IPS DF 4.7 (cell line): ENCODE results near the gene OSBP2.

ENCODE experiments used
- DNase-seq: peaks from one replicate; pipeline ENCODE4 v3.0.0-alpha.2; 2013; ENCODE audit warnings: low spot score; ENCODE audit errors: extremely low read depth

The OSBP2 gene

GRCh38 chr22:30806391-30806861, 111.8 kb downstream of the OSBP2 start:
- no peak for DNase-seq

GRCh38 chr22:30809086-30809485, 114.4 kb downstream of the OSBP2 start:
- DNase-seq: no peak

GRCh38 chr22:30810105-30810504, 115.4 kb downstream of the OSBP2 start:
- DNase-seq: no peak

DNA sequence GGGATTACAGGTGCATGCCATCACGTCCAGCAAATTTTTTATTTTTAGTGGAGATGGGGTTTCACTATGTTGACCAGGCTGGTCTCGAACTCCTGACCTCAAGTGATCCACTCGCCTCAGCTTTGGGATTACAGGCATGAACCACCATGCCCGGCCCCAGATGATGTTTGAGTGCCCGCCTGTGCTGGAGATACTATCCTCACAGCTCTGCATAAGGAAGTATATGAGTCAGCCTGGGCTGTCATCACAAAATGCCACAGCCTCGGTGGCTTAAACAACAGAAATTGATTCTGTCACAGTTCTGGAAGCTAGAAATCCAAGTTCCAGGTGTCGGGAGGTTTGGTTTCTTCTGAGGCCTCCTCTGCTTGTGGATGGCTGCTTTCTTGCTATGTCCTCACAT, 119.3 kb downstream of the OSBP2 start:
- no peak for DNase-seq

DNA sequence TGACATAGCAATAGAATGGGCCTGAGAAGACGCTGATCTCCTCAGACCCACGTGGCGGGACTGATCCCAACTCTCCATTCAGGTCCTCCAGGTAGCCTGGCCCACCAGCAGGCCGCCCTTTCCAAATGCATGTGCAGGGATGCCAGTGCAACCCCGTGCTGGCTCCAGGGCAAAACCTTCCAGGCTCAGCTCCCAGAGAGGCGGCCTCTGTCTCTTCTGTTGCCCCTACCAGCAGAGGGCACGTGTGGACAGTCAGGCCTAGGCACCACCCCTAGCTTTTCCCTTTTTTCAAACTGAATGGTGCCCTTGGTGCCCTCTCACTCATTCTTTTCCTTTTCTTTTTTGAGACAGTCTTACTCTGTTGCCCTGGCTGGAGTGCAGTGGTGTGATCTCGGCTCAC, 121.7 kb downstream of the OSBP2 start:
- DNase-seq: no peak

- DNase-seq: no peak
These were observed 126.7 kb downstream of the OSBP2 start for GRCh38 chr22:30821381-30821780.

GRCh38 chr22:30821863-30822215, 127.2 kb downstream of the OSBP2 start:
- DNase-seq: no peak

DNA sequence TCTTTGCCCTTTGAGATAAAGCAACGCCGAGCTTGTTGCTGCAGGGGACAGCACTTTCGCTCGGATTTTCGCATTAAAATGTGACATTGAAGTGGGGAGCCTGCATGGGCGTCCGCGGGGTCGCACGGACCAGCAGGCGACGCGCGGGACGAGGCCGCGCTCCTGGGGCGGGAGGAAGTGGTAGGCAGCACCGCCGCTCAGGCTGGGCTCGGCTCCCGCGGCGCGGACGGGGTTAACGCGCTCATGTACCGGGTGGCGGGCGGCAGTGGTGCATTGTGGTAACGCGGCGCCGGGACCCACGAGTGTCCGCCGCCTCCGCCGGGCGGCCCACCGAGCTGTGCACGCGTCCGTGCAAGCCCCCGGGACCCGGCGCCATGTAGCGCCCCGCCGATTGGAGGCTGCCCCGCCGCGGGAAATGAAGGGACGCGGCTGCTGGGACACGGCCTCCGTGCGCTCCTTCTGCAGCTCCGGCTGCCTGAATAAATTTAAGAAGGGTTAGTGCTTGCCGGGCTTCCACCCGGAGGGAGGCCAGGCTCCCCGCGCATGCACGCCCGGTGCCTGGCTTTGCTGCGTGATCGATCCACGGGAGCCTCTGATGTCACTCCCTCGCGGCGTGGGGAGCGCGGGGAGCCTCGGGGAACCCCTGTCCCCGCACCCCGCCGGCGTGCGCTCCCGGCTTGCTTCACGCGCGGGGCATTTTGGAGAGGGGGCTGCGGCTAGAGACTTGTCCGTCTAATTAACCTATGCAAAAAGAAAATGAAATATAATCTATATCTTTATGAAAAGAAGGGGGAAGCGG, 127.7 kb downstream of the OSBP2 start:
- no peak for DNase-seq

DNA sequence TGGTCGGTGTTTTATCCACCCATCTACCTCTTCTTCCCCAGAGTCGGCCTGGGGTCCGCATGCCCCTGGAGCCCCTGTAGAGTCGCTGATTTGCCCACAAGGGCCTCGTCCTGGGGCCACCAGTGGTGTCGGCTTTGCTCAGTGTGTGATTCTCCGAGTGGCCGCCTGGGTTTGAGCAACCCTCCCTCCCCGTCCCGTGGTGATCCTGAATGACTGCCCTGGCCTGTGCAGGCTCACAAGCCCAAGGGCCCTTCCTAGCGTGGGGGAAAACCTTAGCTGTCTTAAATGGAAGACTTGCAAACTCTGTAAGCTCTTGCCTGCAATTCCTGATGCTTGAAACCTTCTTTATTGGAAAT, 128.3 kb downstream of the OSBP2 start:
- no peak for DNase-seq

GRCh38 chr22:30824096-30824495, 129.4 kb downstream of the OSBP2 start:
- DNase-seq: no peak

- no peak for DNase-seq
These were observed 130.0 kb downstream of the OSBP2 start for GRCh38 chr22:30824711-30825110.

GRCh38 chr22:30825711-30826505, 131.2 kb downstream of the OSBP2 start:
- no peak for DNase-seq

DNA sequence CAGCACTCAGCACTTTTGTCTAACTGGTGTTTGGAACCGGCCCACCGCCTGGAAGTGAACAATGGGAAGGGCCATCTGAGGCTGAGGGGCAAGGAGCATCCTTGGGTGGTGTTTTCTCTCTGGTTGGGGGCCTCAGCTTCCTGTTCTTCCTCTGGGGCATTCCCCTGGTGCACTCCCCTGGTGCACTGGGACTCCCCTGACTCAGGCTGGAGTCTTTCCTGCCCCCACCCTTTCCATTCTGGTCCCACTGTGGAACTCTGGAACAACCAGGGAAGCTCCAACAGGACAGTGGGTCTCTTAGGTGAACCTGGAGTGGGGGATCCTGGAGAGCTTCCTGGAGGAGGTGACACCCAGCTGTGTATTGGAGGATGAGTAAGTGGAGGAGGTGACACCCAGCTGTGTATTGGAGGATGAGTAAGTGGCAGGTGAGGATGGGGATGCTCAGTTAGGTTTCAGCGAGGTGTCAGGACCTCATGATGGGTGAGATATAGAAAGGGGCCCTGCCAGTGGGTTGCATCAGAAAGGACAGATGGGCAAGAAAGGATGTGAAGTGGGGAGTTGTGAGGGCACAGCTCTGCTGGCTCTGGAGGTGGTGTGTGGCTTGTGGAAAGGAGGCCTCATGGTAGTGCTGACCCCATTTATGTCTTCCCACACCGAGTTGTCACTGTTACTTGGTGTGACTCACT, 132.1 kb downstream of the OSBP2 start:
- DNase-seq: no peak

GRCh38 chr22:30827646-30828045, 133.0 kb downstream of the OSBP2 start:
- no peak for DNase-seq

- no peak for DNase-seq
These were observed 133.8 kb downstream of the OSBP2 start for GRCh38 chr22:30828187-30829155.

DNA sequence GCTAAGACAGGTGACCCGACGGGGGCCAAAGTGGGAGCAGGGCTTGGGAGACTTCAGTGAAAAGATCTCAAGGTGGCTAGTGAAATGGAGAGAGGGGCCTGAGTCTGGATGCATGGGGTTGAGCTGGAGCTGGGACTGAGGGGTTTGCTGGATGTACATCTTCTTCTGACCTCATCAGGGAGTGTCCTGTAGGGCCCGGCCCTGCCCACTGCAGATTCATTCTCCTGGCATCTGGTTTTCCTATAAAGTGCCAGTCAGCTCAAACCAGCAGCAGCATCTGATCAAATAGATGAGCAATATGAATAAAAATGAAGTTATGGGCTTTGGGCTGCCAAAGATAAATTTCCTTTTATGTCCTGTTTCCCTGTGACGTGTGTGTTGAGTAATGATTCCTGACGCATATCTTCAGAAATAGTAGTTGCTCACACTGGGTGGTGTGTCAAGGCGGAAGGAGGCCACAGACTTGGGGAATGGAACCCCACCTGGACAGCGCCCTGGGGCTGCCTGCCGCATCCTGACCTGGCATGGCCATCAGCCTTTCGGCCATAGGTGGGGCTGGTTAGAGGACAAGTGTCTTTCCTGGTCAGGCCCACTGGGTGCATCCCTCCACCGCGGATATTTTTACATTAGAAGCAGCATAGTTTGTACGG, 135.4 kb downstream of the OSBP2 start:
- no peak for DNase-seq

DNA sequence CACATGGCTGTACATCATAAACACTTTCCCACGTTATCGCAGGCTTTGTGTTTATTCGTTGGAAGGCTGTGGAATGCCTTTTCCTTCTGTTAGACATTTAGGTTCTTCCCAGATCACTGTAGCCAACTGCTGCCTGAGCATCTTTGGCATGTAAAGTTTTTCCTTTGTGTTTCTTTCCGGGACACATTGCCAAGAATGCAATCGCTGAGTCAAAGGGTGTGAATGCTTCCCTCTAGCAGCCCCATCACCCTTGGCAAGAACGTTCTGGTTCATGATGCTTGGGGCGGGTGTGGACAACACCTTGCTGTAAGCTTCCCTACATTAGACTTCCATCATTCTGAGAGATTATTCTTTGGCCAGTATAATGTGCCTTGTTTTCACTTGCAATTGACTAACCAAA, 136.2 kb downstream of the OSBP2 start:
- no peak for DNase-seq

GRCh38 chr22:30832407-30832987, 137.8 kb downstream of the OSBP2 start:
- no peak for DNase-seq

DNA sequence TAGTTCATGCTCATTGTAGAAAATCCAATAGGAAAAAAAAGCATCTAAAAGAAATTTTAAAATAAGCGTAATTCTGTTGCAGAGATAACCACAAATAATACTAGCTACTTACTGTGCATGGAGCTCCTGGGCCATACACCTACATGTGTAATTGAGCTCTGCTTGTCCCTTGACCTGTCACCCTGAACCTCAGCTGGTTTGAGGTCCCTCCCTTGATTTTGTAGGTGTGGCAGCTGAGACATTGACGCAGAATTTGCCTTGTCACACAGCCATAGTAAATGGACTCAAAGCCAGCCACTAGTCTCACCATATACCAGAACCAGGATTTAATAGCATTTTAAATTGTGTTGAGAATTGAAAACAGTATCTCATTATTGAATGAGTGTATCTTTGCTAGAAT, 138.6 kb downstream of the OSBP2 start:
- no peak for DNase-seq

- no peak for DNase-seq
These were observed 142.9 kb downstream of the OSBP2 start for GRCh38 chr22:30837531-30837930.
